Naive B cell (primary cell): ENCODE results near the gene TIMP2. TPM values are rescaled to one million over a fixed set of nuclear protein-coding genes. Genes with fewer than 3 reads are reported as not detected.
"Not testable (repeated sequence)": the region's sequence is repeated elsewhere in the genome, so short reads cannot be mapped to it uniquely, and the experiment has no call there.

Experiments
- ATAC-seq, 2 donors: fragments of 150-1000 bp; cut with Tn5 transposase; 2 replicates each; pipeline ENCODE4 v1.10.0; 2021; ENCODE audit warnings: low read depth in 2 of 2, mild to moderate bottlenecking in 2 of 2, moderate library complexity in 2 of 2
- DNase-seq: peaks from one replicate; pipeline ENCODE4 v3.0.0; 2022
- H3K27ac Mint-ChIP-seq, 6 donors: one replicate each; pipeline ENCODE4 v1.8.0; 2020 to 2022; ENCODE audit warnings: mild to moderate bottlenecking in 6 of 6, mixed read lengths in 6 of 6, moderate library complexity in 5 of 6, inconsistent platforms in 2 of 6
- H3K27me3 Mint-ChIP-seq, 3 donors: one replicate each; pipeline ENCODE4 v1.8.0; 2021 to 2022; ENCODE audit warnings: mixed read lengths in 3 of 3, mild to moderate bottlenecking in 1 of 3
- H3K36me3 Mint-ChIP-seq, 2 donors: one replicate each; pipeline ENCODE4 v1.8.0; 2020 to 2022; ENCODE audit warnings: mixed read lengths in 2 of 2, inconsistent platforms in 1 of 2, mild to moderate bottlenecking in 1 of 2
- H3K4me1 Mint-ChIP-seq, 3 donors: one replicate each; pipeline ENCODE4 v1.8.0; 2020 to 2022; ENCODE audit warnings: mixed read lengths in 3 of 3, inconsistent platforms in 1 of 3, mild to moderate bottlenecking in 1 of 3, moderate library complexity in 1 of 3
- H3K4me3 Mint-ChIP-seq, 8 donors: one replicate each; pipeline ENCODE4 v1.8.0; 2020 to 2022; ENCODE audit warnings: mild to moderate bottlenecking in 8 of 8, mixed read lengths in 8 of 8, moderate library complexity in 8 of 8, inconsistent platforms in 2 of 8
- H3K9me3 Mint-ChIP-seq, 7 donors: one replicate each; pipeline ENCODE4 v1.8.0; 2020 to 2022; ENCODE audit warnings: mixed read lengths in 7 of 7, mild to moderate bottlenecking in 5 of 7, inconsistent platforms in 2 of 7, moderate library complexity in 1 of 7
- polyA plus RNA-seq, 6 donors: library from polyadenylated mRNA; unstranded; fragments of 300-500 nt; fragmentation: Illumina TruSeq; gene quantifications; one replicate each; pipeline ENCODE4 v1.2.3, GENCODE V29; 2021; ENCODE audit warnings: low read depth in 6 of 6

TIMP2 gene
- polyA plus RNA-seq, 6 donors from 2014 or later: 0.40 to 1.1 (median 0.65) TPM

GRCh38 chr17:78903101-78903779 is 21.9 kb downstream of the TIMP2 start, which contains the start of gene CEP295NL:
Gene CEP295NL, minus strand, starts transcription at chr17:78903201. Its CDS starts 1,373 bp downstream, at chr17:78901828.
- Mint-ChIP-seq H3K9me3 (no peaks in the 10 kb centered on the region), H3K36me3 (no peaks in the 10 kb centered on the region), H3K27me3 (no peaks in the 10 kb centered on the region), H3K4me3 (peak within 1 kb of the TSS in 1 of 8 donors; percentile 64), H3K4me1 (peaks cover 0 to 12% (median 12%) of the 10 kb centered on the region in 3 donors), H3K27ac (peak within 1 kb of the TSS in 2 of 6 donors; percentile 37 to 42)
- DNase-seq (no peak), ATAC-seq (no peak)

GRCh38 chr17:78902231-78902630 is 23.0 kb downstream of the TIMP2 start:
- not testable (repeated sequence) for H3K27me3 Mint-ChIP-seq, H3K4me3 Mint-ChIP-seq, H3K36me3 Mint-ChIP-seq, H3K9me3 Mint-ChIP-seq, DNase-seq, ATAC-seq
- Mint-ChIP-seq H3K4me1 (peaks cover 0 to 12% (median 12%) of the 10 kb centered on the region in 3 donors), H3K27ac (peak overlapping the region in 1 of 6 donors; percentile 37)

GRCh38 chr17:78901806-78902205 is 23.4 kb downstream of the TIMP2 start:
- H3K27ac Mint-ChIP-seq: peak overlapping the region in 1 of 6 donors; percentile 10

GRCh38 chr17:78900816-78901215 is 24.4 kb downstream of the TIMP2 start:
- DNase-seq (no peak), ATAC-seq (no peak)
- no peaks in the 10 kb centered on the region for H3K36me3 Mint-ChIP-seq
- H3K27ac Mint-ChIP-seq: no peak overlapping the region
- peaks cover 0 to 12% (median 12%) of the 10 kb centered on the region in 3 donors for H3K4me1 Mint-ChIP-seq
- H3K4me3 Mint-ChIP-seq: no peak overlapping the region
- no peaks in the 10 kb centered on the region for H3K9me3 Mint-ChIP-seq
- no peaks in the 10 kb centered on the region for H3K27me3 Mint-ChIP-seq

More at GRCh38 chr17:78901806-78902205, 23.4 kb downstream of the TIMP2 start:
- peak overlapping the region in 1 of 8 donors; percentile 42 for H3K4me3 Mint-ChIP-seq
- ATAC-seq: no peak
- no peak for DNase-seq
- H3K36me3 Mint-ChIP-seq: no peaks in the 10 kb centered on the region
- no peaks in the 10 kb centered on the region for H3K9me3 Mint-ChIP-seq
- H3K27me3 Mint-ChIP-seq: no peaks in the 10 kb centered on the region
- peaks cover 0 to 12% (median 12%) of the 10 kb centered on the region in 3 donors for H3K4me1 Mint-ChIP-seq

GRCh38 chr17:78899361-78900260 is 25.6 kb downstream of the TIMP2 start:
- Mint-ChIP-seq H3K27ac (peak overlapping the region in 2 of 6 donors; percentile 44 to 57), H3K36me3 (no peaks in the 10 kb centered on the region), H3K4me1 (peaks cover 0 to 13% (median 12%) of the 10 kb centered on the region in 3 donors), H3K27me3 (no peaks in the 10 kb centered on the region), H3K4me3 (no peak overlapping the region), H3K9me3 (no peaks in the 10 kb centered on the region)
- DNase-seq (no peak), ATAC-seq (no peak)

GRCh38 chr17:78898947-78899346 is 26.2 kb downstream of the TIMP2 start:
- H3K27ac Mint-ChIP-seq: peak overlapping the region in 3 of 6 donors; percentile 39 to 57 (median 44)
- no peaks in the 10 kb centered on the region for H3K9me3 Mint-ChIP-seq
- H3K4me1 Mint-ChIP-seq: peaks cover under 1 to 19% (median 12%) of the 10 kb centered on the region in 3 donors
- DNase-seq: no peak
- H3K27me3 Mint-ChIP-seq: no peaks in the 10 kb centered on the region
- H3K4me3 Mint-ChIP-seq: no peak overlapping the region
- H3K36me3 Mint-ChIP-seq: no peaks in the 10 kb centered on the region
- ATAC-seq: no peak

GRCh38 chr17:78898075-78898836 is 26.9 kb downstream of the TIMP2 start:
- Mint-ChIP-seq H3K4me3 (no peak overlapping the region), H3K27ac (peak overlapping the region in 1 of 6 donors; percentile 39), H3K27me3 (no peaks in the 10 kb centered on the region), H3K9me3 (no peaks in the 10 kb centered on the region), H3K4me1 (peaks cover 8 to 22% (median 13%) of the 10 kb centered on the region in 3 donors), H3K36me3 (no peaks in the 10 kb centered on the region)
- ATAC-seq (no peak), DNase-seq (no peak)

- no peak for ATAC-seq
- Mint-ChIP-seq H3K9me3 (peaks cover 0 to 5% (median 0%) of the 10 kb centered on the region in 7 donors), H3K4me3 (no peak overlapping the region), H3K27ac (peak overlapping the region in 1 of 6 donors; percentile 51), H3K4me1 (peaks cover 13 to 22% (median 14%) of the 10 kb centered on the region in 3 donors), H3K36me3 (no peaks in the 10 kb centered on the region), H3K27me3 (no peaks in the 10 kb centered on the region)
- DNase-seq: no peak
Observed at GRCh38 chr17:78897664-78898047, 27.5 kb downstream of the TIMP2 start.

GRCh38 chr17:78896834-78897663 is 28.1 kb downstream of the TIMP2 start:
- Mint-ChIP-seq H3K9me3 (peaks cover 0 to 5% (median 0%) of the 10 kb centered on the region in 7 donors), H3K4me1 (peaks cover 17 to 26% (median 20%) of the 10 kb centered on the region in 3 donors), H3K36me3 (no peaks in the 10 kb centered on the region), H3K27me3 (no peaks in the 10 kb centered on the region), H3K27ac (no peak overlapping the region), H3K4me3 (peak overlapping the region in 1 of 8 donors; percentile 28)
- DNase-seq (no peak), ATAC-seq (no peak)

- H3K4me3 Mint-ChIP-seq: no peak overlapping the region
- peak overlapping the region in 1 of 6 donors; percentile 70 for H3K27ac Mint-ChIP-seq
- H3K4me1 Mint-ChIP-seq: peaks cover 25 to 34% (median 28%) of the 10 kb centered on the region in 3 donors
- DNase-seq: no peak
- no peaks in the 10 kb centered on the region for H3K36me3 Mint-ChIP-seq
- ATAC-seq: no peak
- no peaks in the 10 kb centered on the region for H3K27me3 Mint-ChIP-seq
- peaks cover 0 to 5% (median 0%) of the 10 kb centered on the region in 7 donors for H3K9me3 Mint-ChIP-seq
Observed at GRCh38 chr17:78896091-78896833, 28.9 kb downstream of the TIMP2 start.

- H3K4me3 Mint-ChIP-seq: no peak overlapping the region
- H3K36me3 Mint-ChIP-seq: no peaks in the 10 kb centered on the region
- ATAC-seq (no peak), DNase-seq (no peak)
- peaks cover 33 to 43% (median 37%) of the 10 kb centered on the region in 3 donors for H3K4me1 Mint-ChIP-seq
- H3K9me3 Mint-ChIP-seq: peaks cover 0 to 5% (median 0%) of the 10 kb centered on the region in 7 donors
- no peaks in the 10 kb centered on the region for H3K27me3 Mint-ChIP-seq
- H3K27ac Mint-ChIP-seq: peak overlapping the region in 1 of 6 donors; percentile 65
Observed at GRCh38 chr17:78895322-78895721, 29.9 kb downstream of the TIMP2 start.

GRCh38 chr17:78893684-78894083 is 31.5 kb downstream of the TIMP2 start:
- no peak overlapping the region for H3K4me3 Mint-ChIP-seq
- H3K27ac Mint-ChIP-seq: no peak overlapping the region
- H3K4me1 Mint-ChIP-seq: peaks cover 47 to 58% (median 53%) of the 10 kb centered on the region in 3 donors
- DNase-seq (no peak), ATAC-seq (no peak)
- no peaks in the 10 kb centered on the region for H3K27me3 Mint-ChIP-seq
- H3K36me3 Mint-ChIP-seq: no peaks in the 10 kb centered on the region
- H3K9me3 Mint-ChIP-seq: peaks cover 0 to 5% (median 0%) of the 10 kb centered on the region in 7 donors
